GM19324 (cell line): ENCODE results near the gene DUSP3.
"Not testable (repeated sequence)": the region's sequence is repeated elsewhere in the genome, so short reads cannot be mapped to it uniquely, and the experiment has no call there.

ENCODE experiments used
- ATAC-seq: cut with Tn5 transposase; IDR thresholded peaks from one replicate; pipeline ENCODE4 v1.9.1; 2021; ENCODE audit warnings: mild to moderate bottlenecking, moderate library complexity; ENCODE audit not compliant: unreplicated experiment, low FRiP score

The DUSP3 gene

GRCh38 chr17:43803758-43804157, 25.0 kb upstream of the DUSP3 start:
- ATAC-seq: no peak

GRCh38 chr17:43801844-43802243, 23.1 kb upstream of the DUSP3 start:
- no peak for ATAC-seq

GRCh38 chr17:43800736-43801135, 22.0 kb upstream of the DUSP3 start:
- no peak for ATAC-seq

- no peak for ATAC-seq
Measured at GRCh38 chr17:43799047-43799446, 20.3 kb upstream of the DUSP3 start.

- ATAC-seq: not testable (repeated sequence)
Measured at GRCh38 chr17:43798024-43798423, 19.2 kb upstream of the DUSP3 start.

- ATAC-seq: not testable (repeated sequence)
Measured at GRCh38 chr17:43792668-43793067, 13.9 kb upstream of the DUSP3 start.

- no peak for ATAC-seq
Measured at GRCh38 chr17:43791589-43791988, 12.8 kb upstream of the DUSP3 start.

GRCh38 chr17:43790311-43790940, 11.6 kb upstream of the DUSP3 start:
- ATAC-seq: no peak

GRCh38 chr17:43789482-43789881, 10.7 kb upstream of the DUSP3 start:
- no peak for ATAC-seq

- ATAC-seq: no peak
Measured at GRCh38 chr17:43788540-43788939, 9.8 kb upstream of the DUSP3 start.

GRCh38 chr17:43787728-43788127, 9.0 kb upstream of the DUSP3 start:
- no peak for ATAC-seq

GRCh38 chr17:43784628-43785101, 5.9 kb upstream of the DUSP3 start:
- ATAC-seq: no peak

- no peak for ATAC-seq
Measured at GRCh38 chr17:43784068-43784467, 5.3 kb upstream of the DUSP3 start.

GRCh38 chr17:43782913-43783680, 4.3 kb upstream of the DUSP3 start:
- ATAC-seq: no peak

GRCh38 chr17:43780135-43780534, 1.4 kb upstream of the DUSP3 start, which contains the start of gene CFAP97D1:
Gene CFAP97D1 (plus strand): TSS chr17:43780435. CDS start chr17:43780463, 28 bp downstream.
- no peak for ATAC-seq

GRCh38 chr17:43779145-43780125, 658 bp upstream of the DUSP3 start:
- ATAC-seq: no peak

- no peak for ATAC-seq
Measured at GRCh38 chr17:43774304-43775250, 4.2 kb downstream of the DUSP3 start.

- no peak for ATAC-seq
Measured at GRCh38 chr17:43772877-43773648, 5.7 kb downstream of the DUSP3 start.

- no peak for ATAC-seq
Measured at GRCh38 chr17:43771463-43771862, 7.3 kb downstream of the DUSP3 start.
